ENCODE data around the gene TEPSIN.

TEPSIN gene

DNA sequence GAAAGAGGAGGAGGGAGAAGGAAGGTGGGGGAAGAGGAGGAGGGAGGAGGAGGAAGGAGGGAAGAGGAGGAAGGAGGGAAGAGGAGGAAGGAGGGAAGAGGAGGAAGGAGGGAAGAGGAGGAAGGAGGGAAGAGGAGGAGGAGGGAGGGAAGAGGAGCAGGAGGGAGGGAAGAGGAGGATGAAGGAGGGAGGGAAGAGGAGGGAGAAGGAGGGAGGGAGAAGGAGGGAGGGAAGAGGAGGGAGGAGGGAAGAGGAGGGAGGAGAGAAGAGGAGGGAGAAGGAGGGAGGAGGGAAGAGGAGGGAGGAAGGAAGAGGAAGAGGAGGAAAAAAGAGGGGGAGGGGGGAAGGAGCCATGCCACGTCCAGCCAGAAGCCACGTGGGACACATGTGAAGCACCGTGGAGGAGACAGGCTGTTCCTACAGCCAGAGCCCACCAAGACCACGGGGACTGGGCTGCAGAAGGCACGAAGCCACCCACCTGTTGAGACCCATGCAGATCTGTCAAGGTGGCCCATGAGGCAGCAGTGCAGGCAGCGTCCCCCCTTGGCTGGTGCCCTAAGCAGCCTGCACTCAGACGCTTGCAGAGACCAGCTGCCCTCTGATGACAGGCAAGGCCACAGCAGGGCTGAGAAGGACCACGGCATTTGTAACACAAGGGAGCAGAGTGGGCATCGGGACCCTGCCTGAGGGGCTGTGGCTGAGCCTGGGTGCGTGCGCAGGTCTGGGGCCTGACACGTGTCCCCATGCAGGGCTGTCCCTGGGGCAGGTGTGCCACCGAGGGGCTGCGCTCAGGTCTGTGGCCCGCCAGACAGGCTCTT lies 10.6 kb upstream of the TEPSIN start:
- no peak for DNase-seq

DNA sequence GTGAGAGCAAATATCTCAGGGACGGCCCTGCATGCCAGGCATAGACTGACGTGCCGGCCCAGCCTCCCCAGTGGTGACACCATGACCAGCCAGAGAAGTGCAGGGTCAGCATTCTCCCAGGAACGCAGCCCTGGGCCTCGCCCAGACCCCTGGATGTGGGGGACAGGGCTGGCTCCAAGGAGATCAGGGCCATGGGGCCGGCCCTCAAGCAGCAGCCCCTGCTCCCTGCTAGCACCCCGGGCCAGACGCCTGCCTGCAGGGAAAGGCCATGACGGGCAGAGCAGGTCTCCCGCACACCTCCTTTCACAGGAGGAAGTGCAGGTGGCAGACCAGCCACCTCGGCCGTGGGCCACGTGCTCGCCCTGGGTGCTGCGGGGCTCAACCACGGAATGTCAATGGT lies 9.8 kb upstream of the TEPSIN start:
- no peak for DNase-seq

DNA sequence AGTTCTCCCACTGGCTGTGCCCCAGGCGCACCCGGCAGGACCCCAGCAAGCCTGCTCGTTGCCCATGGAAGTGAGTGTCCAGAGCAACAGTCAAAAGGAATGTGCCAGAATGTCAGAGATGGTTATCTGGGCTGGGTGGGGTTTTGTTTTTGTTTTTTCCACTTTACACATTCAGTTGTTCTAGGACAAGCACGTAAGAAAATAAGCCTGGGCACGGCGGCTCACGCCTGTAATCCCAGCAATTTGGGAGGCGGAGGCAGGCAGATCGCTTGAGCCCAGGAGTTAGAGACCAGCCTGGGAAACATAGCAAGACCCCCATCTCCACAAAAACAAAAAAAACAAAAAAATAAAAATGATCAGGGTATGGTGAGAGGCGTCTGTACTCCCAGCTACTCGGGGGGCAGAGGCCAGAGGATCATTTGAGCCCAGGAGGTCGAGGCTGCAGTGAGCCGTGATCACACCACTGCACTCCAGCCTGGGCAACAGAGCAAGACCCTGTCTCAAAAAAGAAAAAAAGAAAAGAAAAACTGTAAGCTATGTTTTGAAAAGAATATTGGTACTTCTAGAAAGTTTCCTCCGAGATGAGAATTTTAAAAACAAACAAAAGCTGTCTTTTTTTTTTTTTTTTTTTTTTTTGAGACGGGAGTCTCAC lies 8.6 kb upstream of the TEPSIN start:
- no peak for DNase-seq

DNA sequence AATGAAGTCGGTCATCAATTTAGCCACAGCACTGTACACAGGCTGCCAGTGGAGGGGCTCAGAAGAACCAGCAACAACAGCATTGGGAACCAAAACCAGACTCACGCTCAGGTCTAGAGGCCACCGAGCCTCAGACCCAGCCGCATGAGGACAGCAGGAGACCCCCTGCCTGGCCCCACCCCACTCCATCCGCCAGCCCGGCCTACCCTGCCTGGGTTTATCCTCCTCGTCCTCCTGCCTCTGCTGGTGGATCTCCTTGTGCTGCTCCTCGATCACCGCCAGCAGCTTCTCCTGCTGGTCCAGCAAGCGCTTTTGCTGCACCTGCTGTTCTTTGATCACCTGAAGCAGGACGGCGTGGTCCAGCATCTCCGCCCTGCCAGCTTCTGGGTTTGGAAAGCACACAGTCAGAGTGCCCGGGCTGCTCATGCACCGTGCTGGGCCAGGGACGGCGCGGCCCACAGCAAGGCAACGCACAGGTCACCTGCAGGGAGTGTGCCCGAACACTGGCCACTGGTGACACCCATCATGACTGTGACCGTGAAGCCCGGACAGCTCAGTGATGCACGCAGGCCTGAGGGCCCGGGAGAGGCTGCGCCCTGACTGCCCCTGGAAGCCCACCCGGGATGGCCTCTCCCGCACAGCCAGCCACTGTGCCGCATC lies 8.0 kb upstream of the TEPSIN start:
- no peak for DNase-seq

DNA sequence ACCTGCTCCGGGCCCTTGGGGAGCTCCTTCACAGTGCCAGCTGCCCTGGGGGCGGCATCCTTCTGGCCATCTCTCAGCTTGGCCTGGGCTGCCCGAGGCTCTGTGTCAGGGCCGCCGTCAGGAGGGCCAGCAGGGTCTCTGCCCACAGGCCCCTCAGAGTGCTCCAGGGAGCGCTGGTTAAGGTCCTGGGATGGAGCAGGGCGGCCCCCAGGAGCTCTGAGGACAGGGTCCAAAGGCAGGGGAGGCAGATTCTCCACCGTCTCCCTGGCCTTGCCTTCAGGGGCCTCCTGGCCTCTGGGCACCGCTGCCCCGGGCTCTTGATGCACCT lies 7.5 kb upstream of the TEPSIN start:
- no peak for DNase-seq

DNA sequence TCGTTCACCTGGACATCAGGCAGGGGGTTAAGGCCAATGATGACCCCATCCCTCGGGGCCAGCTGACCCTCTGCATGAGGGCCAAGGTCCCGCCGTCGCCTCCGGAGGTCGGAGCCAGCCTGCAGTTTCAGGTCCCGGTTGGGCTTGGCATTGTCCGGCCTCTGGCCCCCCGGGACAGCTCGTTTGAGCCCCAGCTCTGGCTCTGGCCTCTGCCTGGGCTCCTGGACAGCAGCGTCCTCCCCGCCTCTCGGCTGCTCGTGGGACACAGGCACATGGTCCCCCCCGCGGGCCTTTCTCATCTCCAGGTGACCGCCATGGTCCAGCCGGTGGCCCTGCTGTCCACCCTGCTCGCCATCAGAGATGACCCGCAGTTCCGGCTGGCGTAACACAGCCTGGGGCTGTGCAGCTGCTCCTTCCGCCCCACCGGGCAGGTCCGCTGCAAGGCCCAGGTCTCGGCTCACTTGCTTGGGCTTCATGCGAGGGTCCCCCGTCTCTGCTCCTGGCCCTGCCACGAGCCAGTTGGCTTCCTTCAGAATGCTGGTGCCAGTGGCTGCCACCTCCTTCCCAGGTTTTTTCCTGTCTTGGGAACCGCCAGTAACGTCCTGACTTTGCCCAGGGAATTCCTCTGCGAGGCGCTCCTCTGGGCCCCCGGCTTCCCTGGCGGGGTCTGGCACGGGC lies 6.9 kb upstream of the TEPSIN start:
- DNase-seq: no peak

DNA sequence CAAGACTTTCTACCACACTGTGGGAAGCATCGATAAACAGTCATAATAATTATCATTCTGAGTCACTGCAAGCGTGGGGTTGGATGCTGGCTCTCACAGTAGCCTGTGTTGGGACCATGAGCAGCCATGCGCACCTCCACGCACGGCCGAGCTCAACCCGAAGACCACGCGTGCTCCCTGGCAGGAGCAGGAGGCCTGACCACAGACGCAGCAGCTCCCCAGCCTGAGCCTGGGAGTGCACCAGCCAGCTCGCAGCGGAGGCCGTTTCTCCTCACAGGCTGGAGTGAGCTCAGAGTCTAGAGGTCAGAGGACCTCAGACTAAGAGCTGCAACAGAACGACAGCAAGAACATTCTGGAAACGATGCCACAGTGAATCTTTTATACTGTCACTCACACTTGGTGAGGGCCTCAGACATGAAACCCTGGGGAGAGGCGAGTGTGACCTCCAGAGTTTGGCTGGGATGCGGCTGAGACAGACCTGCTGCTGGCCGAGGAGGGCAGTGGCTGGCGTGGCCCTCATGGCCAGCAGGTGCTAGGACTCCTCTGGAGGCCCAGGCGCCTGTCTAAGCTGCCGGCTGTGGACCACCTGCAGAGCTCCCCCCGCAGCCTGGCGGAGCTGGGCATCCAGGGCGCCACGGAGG lies 6.3 kb upstream of the TEPSIN start:
- peak in 1 of 2 experiments; percentile 38 for DNase-seq

DNA sequence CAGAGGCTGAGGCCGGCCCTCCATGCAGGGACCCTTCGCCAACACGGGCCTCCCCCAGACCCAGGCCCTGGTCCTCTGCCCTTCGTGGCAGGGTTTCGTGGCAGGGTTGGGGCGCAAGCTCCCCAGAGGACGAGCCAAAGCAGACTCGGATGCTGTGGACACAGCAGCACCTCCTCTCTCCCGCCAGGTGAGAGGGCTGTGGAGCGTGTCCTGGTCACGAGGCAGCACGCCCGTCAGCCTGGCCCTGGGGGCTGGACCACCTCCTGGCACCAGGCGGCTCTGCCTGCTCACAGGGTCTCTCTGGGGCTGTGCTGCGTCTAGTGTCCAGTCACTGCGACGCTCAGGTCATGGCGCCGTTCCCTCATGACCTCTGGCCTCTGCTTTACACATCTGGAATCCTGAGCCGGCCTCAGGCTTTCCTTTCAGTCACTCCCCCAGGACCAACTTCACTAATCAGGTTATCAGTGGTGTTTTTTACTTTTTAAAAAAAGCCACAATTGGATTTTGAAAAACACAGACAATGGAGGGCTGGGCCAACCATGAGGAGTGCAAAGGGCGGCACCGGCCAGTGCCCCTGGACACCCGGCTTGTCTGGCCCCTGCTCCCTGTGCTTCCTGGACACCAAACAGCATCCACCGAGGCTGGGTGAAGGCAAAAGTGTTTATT lies 5.6 kb upstream of the TEPSIN start:
- DNase-seq: peak in 1 of 2 experiments; percentile 55

DNA sequence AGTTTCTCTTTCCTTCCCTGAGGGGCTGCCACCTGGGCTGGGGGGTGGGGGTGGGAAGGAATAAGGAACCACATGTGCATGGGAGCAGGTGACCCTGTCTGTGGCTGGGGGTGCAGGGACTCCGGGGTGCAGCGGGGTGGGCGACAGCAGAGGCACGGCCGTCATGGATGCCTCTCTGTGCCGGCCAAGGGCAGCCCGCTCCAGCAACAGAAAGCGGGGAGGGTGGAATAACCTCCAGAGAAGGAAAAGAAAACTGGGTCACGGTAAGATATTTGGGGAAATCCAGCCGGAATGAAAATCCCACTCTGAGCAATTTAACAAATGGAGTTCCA lies 4.4 kb upstream of the TEPSIN start:
- DNase-seq: no peak

DNA sequence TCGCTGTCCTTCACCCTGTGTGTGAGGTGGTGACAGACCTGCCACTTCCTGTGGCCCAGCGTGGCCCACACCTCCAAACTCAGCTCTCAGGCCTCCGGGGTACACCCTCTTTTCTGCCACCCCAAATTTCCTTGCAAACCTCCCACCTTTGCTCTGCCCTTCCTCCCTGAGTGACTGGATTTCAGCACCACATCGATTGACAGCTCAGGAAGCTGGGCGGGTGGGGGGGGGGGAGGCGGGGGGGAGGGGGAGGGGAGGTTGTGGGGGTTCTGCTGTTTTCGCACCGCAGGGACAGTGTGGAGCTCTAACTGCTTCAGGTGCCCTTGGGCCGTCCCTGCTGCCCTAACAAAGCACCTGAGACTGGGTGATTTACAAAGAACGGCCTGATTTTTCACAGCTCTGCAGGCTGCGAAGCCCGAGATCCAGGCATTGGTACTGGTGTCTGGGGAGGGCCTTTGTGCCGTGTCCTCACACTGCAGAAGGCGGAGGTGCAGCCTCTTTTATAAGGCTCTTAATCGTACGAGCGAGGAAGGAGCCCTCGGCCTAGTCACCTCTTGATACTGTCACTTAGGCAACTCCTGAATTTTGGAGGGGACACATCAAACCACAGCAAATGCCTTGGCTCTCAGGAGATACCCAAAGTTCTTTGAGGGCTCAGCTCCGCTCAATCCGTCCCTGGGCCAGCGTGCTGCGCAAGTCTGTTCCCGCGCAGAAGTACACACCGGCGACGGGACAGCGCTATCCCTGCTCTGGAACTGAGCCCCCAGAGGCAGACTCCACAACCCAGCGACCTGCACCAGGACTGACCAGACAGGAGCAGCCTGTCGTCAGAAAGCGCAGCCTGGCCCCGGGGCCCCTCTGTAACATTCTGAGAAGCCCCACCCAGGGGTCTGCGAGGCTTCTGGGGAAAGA lies 3.8 kb upstream of the TEPSIN start:
- no peak for DNase-seq

DNA sequence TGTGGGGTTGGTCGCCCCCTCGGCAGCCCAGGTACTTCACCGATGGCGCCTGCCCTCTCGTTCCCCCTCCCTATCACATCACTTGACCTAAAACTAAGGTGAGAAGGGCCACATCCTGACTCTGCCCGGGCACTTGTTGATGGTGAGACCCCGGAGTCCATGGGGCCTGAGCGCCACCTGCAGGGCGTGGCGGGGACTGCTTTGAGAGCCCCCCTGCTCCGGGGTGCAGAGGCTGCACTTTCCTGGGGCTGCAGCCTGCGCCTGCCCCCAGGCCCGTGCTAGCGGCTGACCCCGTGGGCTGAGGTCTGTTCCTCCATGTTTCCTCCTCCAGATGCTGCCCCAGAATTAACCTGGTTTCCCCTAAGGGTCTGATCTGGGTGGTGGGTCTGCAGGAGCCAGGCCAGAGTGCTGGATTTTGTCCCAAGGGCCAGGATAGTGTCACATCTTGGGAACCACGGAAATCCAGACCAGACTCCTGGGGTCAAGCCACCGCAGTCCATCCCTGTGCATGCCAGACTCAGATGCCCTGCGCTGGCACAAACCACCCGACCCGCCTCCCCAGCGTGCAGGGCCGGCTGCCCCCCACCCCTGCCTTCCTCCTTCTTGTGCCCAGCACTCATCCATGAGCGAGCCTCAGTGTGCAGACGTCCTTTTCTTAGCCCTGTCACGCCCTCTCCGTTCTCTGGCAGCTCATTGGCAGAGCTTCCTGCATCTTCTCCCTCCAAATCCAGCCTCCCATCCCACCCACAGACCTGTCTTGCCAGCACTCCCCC lies 3.0 kb upstream of the TEPSIN start:
- DNase-seq: peak in 1 of 2 experiments; percentile 67

DNA sequence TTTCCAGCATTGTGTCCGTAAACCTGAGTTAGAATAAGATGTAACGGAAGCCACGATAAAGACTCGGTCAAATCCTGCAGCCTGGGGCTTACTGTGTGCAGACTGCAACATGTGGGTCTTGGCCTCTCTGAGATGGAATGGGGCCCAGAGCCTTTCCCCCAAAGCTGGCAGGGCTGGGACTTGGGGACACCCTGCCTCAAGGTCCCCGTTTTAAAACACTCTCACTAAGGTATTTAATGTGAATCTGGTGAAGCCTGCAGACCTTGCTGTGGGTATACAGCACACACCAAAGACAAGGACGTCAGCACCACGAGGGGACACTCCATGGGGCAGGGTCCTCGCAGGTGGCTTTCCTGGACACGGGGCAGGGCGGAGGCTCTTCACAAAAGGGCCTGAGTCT lies 2.3 kb upstream of the TEPSIN start:
- DNase-seq: no peak

DNA sequence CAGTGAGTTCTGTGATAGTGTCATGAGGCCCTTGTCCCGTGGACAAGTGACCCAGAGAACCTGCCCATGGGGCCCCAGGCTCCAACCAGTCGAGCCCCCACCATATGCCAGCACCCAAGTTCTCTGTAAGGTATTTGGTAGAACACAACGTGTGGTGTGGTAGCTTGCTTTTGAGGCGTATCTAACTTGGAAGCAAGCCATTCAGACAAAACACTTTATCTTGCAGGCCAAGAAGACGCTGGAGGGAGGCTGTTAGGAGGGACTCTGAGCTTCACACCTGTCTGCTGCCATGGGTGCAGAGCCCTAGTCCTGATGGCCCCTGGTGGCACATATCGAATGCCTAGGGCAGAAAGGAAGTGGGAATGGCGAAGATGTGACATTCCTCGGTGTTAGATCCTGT lies 1.9 kb upstream of the TEPSIN start:
- DNase-seq: no peak

DNA sequence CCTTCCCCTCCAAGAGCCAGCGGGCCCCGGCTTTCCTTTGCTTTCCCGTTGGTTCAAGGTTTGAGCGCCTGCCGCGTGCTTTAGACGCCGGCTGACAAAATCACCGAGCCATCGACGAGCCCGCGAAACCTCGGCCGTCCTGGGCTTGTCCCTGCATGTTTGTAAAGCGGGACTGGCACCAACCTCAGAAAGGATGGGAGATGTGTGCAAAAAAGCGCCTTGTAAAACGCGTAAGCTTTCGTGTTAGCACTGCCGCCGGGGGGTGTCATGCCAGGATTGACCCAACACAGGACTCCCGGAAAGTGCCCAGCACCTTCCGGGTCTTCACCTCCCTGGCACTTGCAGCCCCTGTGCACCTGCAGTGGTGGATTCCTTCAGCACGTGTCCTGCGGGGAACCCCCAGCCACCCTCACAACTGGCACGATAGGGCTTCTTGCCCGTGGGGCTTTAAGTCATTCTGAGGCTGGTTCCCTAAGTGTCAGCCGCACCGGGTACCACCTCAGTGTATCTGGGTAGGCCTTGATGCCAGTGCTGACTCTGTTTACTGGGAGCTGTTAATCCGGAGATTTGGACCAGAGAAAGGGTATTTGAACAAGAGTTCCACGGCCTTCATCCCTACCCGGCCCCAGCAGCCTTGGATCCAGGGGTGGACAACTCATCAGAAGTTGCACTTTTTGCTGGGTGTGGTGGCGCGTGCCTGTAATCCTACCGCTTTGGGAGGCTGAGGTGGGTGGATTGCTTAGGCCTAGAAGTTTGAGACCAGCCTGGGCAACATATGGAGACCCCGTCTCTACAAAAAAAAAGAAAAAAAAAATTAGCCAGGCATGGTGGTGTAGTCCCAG lies 1.1 kb upstream of the TEPSIN start:
- no peak for DNase-seq

DNA sequence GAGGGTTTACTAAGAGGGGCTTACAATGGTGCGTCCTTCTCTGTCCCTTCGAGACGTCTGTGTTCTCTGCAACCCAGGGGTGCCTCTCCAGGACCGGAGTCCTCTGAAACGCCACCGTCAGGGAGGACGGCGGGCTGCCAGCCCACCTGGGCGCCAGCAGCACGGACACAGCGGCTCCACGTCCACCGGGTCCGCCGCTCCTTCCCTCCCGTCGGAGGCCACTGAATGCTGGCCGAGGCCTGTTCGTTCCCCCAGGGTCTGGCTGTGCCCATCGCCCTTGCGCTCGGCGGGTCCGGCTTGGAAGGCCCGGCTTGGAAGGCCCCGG lies 403 bp downstream of the TEPSIN start:
- no peak for DNase-seq

DNA sequence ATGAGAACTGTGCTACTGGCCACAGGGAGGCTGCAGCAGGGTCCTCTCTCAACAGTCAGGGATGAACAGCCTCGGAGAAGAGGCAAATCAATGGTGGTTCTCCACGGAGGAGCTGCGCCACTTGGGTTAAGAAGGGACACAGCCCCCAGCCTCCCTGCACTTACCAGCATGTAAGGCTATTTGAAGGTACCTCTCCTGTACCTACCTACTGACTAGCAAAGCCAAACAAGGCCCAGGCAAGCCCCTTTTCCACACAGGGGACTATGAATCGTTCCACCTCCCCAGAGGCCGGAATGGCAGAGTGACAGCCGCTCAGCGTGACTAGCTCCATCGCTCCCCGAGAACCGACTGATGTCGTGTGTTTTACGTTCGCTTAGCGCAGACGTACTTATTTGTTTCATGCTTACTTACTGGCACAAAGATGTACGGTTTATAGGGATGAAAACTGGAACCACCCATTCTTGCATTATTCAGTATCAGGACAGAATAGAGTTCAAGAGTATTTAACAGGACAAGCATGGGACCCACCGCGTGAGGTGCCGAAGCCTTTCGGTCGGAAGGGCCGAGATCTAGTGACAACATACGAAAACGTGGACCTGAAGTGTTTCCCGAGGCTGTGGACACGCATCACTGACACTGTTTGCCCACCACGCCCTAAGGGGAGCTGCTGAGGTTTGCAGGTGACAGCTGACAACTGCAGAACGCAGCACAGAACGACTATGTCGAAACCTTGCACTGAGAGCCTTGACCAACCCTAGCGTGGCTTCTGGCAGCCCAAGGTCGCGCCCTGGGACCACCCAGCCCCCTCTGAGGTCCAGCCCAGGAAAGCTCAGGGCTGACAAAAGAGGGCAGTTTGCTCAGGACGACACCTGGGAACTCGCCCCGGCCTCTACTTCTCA lies 1.0 kb downstream of the TEPSIN start:
- peak in 1 of 2 experiments; percentile 38 for DNase-seq

DNA sequence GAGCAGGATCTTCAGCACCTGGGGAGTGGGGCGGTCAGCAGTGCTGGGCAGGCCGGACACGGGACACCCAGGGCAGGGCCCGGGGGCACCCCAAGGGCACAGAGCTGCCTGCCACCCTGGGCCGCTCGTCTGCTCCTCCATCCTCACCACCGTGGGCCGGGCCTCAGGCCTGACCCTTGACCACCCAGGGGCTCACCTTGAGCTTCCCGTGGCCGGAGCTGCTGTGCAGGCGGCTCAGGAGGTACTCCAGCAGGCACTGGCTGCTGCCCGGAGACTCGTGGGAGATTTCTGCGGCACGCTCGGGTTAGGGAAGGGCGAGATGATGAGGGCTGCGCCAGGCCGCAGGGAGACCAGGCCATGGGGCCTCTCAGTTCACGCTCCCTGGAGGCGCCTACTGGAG lies 2.1 kb downstream of the TEPSIN start:
- no peak for DNase-seq

DNA sequence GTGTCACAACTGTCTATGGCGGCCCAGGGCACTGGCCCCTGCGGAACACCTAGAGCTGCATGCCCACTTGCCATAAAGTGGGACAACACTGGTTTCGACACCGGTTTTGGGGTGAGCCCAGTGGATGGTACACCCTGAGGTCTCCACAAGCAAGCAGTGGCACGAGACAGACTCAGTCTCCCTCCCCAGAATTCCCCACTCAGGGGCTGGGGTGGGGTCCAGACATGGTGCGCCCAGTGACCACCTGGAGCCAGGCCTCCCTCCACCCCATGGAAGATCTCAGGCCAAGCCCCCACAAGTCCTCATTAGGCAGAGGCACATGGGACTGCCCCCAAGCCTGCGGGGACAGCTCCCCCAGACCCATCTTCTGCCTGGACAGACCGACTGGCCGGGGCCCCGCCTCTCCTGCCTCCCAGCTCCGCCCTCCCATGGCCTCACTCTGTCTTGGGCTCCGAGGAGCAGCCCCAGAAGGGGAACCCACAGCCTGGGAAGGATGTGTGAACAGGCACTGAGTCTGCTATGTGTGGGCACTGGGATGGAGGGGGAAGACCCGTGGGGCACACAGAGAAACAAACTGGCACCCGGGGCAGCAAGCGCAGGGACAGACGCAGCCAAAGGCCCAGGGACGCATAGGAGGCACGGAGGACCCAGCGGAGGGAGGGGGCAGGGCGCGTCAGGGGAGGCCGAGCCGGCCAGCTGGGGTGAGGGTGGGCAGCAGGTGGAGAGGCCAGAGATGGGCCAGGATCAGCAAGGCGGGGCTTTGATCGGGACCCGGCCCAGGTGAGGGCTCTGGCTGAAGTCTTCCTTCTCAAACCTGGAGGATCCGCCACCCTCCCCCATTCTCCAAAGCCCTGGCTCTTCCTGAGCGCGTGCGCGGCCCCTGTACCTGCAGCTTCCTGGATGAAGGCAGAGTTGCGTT lies 2.8 kb downstream of the TEPSIN start:
- DNase-seq: no peak

Measured in NCI-H526 (cell line).